Activated CD4-positive, alpha-beta T cell treated with anti-CD3 and anti-CD28 coated beads for 24 hours (primary cell): Measurements from ENCODE around the gene TTI1.
"Not testable (repeated sequence)": the region's sequence is repeated elsewhere in the genome, so short reads cannot be mapped to it uniquely, and the experiment has no call there.

Experiments used
- DNase-seq, 2 donors: peaks; one replicate each; pipeline ENCODE4 v3.0.0-alpha.2; 2020; ENCODE audit warnings: low read depth in 2 of 2

The TTI1 gene

DNA sequence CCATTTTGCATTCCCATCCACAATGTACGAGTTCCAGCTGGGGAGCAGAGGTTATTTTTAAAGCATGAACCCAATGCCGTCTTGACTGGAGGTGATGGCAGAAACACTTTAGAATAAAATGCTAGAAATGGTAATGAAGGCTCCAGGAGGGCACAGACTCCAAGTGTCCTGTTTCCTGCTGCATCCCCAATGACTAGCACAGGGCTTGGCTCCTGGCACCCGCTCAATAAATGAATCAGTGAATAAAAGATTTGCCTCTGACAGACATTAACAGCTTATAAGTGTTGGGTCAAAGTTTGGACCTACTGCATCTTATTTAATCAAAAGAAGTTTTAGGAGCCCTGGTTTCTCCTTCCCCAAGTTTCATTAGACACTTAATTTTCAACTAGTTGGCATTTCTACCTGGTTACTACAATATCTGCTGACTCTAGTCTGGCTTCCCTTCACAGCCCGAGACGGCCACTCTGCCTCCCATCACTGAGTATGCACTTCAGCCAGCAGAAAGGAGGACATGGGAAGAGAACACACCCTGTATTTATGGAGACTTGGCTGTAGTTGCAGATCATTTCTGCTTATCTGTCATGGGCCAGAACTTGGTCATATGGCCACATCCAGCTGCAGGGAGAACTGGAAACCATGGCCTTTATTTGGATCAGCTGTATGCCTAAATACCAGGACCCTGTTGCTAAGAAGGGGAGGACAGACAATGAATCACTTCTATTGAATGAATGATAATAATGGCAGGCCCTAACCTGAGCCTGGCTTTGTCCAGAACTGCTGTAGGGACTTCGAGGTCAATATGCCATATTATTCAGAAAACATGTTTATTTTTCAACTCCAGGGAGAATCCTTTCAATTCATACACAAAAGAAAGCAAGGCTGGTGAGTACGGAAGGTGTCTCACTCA, 63.1 kb downstream of the TTI1 start:
- no peak for DNase-seq

- no peak for DNase-seq
Measured at GRCh38 chr20:37968841-37969401, 64.3 kb downstream of the TTI1 start.

GRCh38 chr20:37963483-37963882, 69.8 kb downstream of the TTI1 start:
- DNase-seq = not testable (repeated sequence)

DNA sequence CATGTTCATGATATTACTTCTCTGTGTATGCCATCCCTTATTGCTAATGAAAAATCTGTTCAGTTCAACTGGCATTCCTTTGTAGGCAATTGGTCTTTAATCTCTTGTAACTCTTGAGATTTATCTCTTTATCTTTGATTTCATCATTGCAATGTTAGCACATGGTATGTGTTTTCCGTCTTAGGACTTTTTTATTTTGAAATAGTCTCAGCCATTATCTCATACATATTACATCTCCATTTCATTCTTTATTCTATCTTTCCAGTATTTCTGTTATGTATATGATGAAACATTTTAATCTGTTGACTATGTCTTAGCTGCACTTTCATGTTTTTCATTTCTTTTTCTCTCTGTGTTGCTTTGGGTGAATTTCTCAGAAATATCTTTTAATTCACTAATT, 72.2 kb downstream of the TTI1 start:
- DNase-seq = no peak

DNA sequence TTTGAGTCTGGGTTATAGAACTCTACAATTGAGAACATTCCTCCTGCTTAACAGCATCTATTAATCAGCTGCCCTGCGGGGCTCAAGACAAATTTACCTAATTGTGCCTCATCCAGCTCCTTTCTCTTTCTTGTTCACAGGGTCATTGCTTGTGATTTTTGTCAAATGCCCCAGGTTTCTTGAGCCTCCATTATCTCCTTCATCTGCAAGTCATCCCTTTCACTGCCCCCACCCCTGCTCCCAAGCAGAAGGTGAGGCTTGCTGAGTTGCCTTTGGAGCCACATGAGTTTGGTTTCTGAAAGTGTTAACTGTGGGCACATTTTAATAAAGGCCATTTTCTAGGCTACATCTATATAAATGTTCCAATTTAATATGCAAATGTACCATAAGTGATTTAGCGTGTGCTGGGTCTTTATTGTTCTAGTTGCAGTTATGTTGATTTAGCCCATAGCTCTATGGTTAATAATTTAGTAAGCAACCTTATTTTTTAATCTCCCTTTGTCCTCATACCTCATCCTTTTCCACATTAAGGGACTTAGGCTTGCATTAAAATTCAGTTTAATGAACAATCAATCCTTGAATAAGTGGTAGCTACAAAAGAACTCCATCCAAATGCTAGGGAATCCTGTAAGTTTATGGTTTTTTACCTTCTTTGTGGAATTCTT, 74.3 kb downstream of the TTI1 start:
- DNase-seq = no peak

DNA sequence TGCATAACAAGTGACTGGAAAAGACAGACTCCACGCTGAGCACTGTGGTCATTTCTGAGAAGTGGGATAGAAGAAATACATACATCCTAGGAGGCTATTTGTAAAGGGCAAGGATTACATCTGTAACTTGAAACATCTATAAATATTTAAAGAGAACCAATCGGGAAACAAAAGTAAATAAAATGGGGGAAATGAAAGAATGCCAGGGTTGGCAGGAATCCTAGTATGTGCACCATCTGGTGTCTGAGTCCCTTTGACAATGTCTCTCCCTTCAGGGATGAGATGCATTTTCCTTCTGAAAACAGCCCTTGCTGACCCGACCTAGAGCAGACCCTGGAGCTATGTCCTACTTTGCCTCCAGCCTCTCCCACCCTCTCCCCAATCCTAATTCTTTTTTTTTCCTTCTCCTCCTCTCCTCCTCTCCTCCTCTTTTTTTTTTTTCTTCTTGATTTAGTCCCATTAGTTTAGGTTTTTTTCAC, 77.1 kb downstream of the TTI1 start:
- DNase-seq = no peak

DNA sequence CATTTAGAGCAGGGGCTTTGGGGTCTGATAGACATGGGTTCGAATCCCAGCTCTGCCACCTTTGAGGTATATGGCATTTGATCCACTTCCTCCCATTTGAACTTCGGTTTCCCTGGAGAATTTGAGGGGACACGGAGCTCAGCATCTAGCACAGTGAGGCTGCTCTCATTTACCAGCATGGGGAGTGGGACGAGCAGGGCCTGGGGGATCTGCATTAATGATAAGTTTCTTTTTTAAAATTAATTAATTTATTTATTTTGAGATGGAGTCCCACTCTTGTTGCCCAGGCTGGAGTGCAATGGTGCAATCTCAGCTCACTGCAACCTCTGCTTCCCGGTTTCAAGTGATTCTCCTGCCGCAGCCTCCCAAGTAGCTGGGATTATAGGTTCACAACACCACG, 77.7 kb downstream of the TTI1 start:
- no peak for DNase-seq

DNA sequence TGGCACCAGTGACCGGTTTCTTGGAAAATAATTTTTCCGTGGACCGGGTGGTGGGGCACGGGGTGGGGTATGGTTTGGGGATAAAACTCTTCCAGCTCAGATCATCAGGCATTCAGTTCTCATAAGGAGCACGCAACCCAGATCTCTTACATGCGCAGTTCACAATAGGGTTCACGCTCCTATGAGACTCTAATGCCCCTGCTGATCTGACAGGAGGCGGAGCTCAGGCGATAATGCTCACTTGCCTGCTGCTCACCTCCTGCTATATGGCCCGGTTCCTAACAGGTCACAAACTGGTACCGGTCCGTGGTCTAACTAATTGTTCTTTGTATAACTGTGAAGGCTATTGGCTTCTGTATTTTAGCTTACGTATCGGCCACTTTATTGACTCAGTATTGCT, 78.6 kb downstream of the TTI1 start:
- DNase-seq = no peak

DNA sequence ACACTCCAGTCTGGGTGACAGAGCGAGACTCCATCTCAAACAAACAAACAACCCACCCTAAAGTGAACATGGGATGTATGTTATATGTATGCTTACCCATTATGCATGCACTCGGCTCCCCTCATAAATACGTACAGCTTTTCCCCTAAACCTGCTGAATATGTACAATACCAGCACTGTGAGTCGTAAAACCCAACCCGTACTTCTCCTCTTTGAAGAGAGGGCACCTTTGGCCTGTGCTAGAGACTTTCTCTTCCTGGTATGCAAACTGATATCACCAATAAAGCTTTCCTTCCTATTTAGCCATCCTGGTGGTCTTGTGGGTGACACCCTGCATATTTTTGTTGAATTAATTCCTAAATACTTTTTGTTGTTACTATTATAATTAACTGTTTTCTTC, 79.1 kb downstream of the TTI1 start:
- no peak for DNase-seq

- DNase-seq = no peak
Measured at GRCh38 chr20:37948956-37949355, 84.3 kb downstream of the TTI1 start.

GRCh38 chr20:37947943-37948342, 85.3 kb downstream of the TTI1 start:
- no peak for DNase-seq

DNA sequence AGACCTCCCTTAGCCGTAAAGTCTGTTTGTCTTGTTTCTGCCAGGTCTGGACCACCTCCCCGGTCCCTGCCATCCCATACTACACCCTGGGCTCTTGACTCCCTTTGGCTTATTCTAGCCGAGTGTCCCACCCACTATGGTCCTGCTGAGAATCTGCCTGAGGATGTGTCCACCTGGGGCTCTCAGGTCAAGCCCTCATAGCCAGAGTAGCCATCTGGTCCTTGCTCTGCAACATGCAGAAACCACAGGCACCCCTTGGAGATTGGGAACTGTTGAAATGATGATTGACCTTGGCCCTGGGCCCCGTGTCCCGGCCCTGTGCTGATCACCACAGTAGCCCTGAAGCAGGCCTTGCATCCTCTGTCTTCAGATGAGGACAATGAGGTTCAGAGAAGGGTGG, 86.3 kb downstream of the TTI1 start:
- no peak for DNase-seq

- no peak for DNase-seq
Measured at GRCh38 chr20:37945091-37945547, 88.1 kb downstream of the TTI1 start.

DNA sequence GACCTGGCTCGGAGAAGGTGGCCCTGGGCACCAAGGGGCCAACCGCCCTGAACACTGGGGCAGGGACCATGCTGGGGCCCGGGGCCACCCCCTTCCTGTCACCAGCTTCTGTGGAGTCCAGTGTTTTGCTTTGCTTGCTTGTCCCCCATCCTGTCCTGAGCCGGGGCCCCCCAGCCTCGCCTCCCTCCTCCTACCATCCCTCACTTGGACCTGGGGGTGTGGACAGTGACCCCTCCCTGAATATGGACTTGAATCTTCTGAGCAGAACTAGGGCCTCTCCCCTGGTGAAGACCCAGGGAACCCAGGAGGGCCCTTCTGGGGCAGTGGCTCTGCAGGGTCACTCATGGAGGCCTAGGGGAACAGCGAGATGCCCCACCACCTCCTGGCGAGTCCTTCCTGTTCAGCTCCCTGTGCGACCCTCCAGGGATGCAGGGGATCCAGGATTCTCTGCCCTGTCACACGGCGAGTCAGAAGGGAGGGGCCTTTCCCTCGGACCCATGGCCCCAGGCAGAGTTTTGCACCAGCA, 88.7 kb downstream of the TTI1 start:
- DNase-seq = no peak

GRCh38 chr20:37943501-37944455, 89.5 kb downstream of the TTI1 start:
- no peak for DNase-seq

- DNase-seq = no peak
Measured at GRCh38 chr20:37943033-37943432, 90.2 kb downstream of the TTI1 start.

GRCh38 chr20:37941992-37942391, 91.3 kb downstream of the TTI1 start:
- DNase-seq = no peak

- DNase-seq = no peak
Measured at GRCh38 chr20:37941332-37941731, 91.9 kb downstream of the TTI1 start.

GRCh38 chr20:37940858-37941257, 92.4 kb downstream of the TTI1 start:
- DNase-seq = no peak

GRCh38 chr20:37939701-37940560, 93.3 kb downstream of the TTI1 start:
- DNase-seq = no peak
